Calu3 (cell line): Measurements from ENCODE around the gene TEX14. TPM values are rescaled to one million over a fixed set of nuclear protein-coding genes. Genes with fewer than 3 reads are reported as not detected.

Experiments
- BruUV-seq: library from RNA; stranded (reverse); fragments of 400-500 nt; replicated peaks from 2 replicates; lab custom pipeline; 2021; lab: Mats Ljungman, UMichigan
- CTCF ChIA-PET: fragments of 300-600 bp; sonication (Branson Sonifier 250); formaldehyde crosslinking; loops from one replicate; lab custom pipeline; 2022; ENCODE audit warnings: antibody characterized with exemption; lab: Charles Lee
- DNase-seq: peaks from one replicate; pipeline ENCODE4 v3.0.0; 2022
- H3K27ac Mint-ChIP-seq: one replicate; pipeline ENCODE4 v1.8.0; 2022; ENCODE audit warnings: mixed read lengths; ENCODE audit not compliant: unreplicated experiment
- H3K27me3 Mint-ChIP-seq: one replicate; pipeline ENCODE4 v1.8.0; 2022; ENCODE audit warnings: mixed read lengths; ENCODE audit not compliant: unreplicated experiment
- H3K36me3 Mint-ChIP-seq: one replicate; pipeline ENCODE4 v1.8.0; 2022; ENCODE audit warnings: mild to moderate bottlenecking, moderate library complexity, mixed read lengths; ENCODE audit not compliant: insufficient read depth, unreplicated experiment
- H3K4me1 Mint-ChIP-seq: one replicate; pipeline ENCODE4 v1.8.0; 2022; ENCODE audit warnings: mild to moderate bottlenecking, low read depth, mixed read lengths; ENCODE audit not compliant: unreplicated experiment
- H3K4me3 Mint-ChIP-seq: one replicate; pipeline ENCODE4 v1.8.0; 2022; ENCODE audit warnings: mild to moderate bottlenecking, low read depth, moderate library complexity, mixed read lengths; ENCODE audit not compliant: unreplicated experiment
- H3K9me3 Mint-ChIP-seq: one replicate; pipeline ENCODE4 v1.8.0; 2022; ENCODE audit warnings: low read depth, mixed read lengths; ENCODE audit not compliant: unreplicated experiment
- intact Hi-C: fragments of 100-400 bp; cut with micrococcal nuclease; formaldehyde crosslinking; loops from one replicate; pipeline ENCODE4 v1.10.0; 2022; ENCODE audit not compliant: unreplicated experiment
- total RNA-seq: library from RNA; stranded (reverse); gene quantifications from 2 replicates; pipeline ENCODE4 v1.2.3, GENCODE V29; 2022
- TF ChIP-seq, protein P1 (sequence below): fragments of 200-600 bp; IDR thresholded peaks from one replicate; pipeline ENCODE4 v1.8.0; 2022; ENCODE audit warnings: antibody characterized with exemption; ENCODE audit not compliant: unreplicated experiment

Gene TEX14
- total RNA-seq, 1 experiment from 2014 or later: 0.07 TPM

DNA sequence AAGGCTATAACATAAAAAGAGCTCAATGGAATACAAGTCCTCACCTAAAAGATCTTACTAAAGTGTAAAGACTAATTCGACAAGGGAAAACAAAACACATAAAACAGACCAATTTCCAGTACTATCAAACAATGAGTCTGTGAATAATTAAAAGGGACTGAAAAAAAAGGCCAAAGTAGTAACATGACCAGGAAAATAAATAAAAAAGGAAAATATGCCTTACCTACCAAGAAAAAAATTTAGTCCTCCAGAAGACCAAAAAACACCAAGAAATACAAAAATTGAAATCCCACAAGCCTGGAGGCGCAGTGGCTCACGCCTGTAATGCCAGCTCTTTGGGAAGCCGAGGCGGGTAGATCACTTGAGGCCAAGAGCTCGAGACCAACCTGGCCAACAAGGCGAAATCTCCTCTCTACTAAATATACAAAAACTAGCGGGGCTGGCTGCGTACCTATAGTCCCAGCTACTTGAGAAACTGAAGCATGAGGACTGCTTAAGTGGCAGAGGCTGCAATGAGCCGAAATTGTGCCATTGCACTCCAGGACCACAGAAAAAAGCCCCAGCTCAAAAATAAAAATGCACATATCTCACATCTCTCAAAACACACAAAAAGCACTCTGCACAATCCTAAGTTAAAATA, 60.8 kb downstream of the TEX14 start:
- no peak overlapping the region for H3K27ac Mint-ChIP-seq
- H3K36me3 Mint-ChIP-seq: peaks cover 5% of the 10 kb centered on the region
- DNase-seq: peak; percentile 4
- H3K4me3 Mint-ChIP-seq: no peak overlapping the region
- H3K9me3 Mint-ChIP-seq: no peaks in the 10 kb centered on the region
- TF ChIP-seq, protein P1, sequence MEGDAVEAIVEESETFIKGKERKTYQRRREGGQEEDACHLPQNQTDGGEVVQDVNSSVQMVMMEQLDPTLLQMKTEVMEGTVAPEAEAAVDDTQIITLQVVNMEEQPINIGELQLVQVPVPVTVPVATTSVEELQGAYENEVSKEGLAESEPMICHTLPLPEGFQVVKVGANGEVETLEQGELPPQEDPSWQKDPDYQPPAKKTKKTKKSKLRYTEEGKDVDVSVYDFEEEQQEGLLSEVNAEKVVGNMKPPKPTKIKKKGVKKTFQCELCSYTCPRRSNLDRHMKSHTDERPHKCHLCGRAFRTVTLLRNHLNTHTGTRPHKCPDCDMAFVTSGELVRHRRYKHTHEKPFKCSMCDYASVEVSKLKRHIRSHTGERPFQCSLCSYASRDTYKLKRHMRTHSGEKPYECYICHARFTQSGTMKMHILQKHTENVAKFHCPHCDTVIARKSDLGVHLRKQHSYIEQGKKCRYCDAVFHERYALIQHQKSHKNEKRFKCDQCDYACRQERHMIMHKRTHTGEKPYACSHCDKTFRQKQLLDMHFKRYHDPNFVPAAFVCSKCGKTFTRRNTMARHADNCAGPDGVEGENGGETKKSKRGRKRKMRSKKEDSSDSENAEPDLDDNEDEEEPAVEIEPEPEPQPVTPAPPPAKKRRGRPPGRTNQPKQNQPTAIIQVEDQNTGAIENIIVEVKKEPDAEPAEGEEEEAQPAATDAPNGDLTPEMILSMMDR: no peak
- intact Hi-C loops: loop anchor here (5.0 kb wide), 1 partner anchor 114 kb away; no protein-coding TSS in a partner anchor
- H3K27me3 Mint-ChIP-seq: no peaks in the 10 kb centered on the region
- no peaks in the 10 kb centered on the region for H3K4me1 Mint-ChIP-seq
- BruUV-seq: no TSS peak
- CTCF ChIA-PET: interaction anchor here (0.7 to 1.3 kb wide), 3 partner anchors 61 to 112 kb away, joined by 3 to 4 read pairs (median 3); partner anchors contain the start of genes RAD51C and TEX14

DNA sequence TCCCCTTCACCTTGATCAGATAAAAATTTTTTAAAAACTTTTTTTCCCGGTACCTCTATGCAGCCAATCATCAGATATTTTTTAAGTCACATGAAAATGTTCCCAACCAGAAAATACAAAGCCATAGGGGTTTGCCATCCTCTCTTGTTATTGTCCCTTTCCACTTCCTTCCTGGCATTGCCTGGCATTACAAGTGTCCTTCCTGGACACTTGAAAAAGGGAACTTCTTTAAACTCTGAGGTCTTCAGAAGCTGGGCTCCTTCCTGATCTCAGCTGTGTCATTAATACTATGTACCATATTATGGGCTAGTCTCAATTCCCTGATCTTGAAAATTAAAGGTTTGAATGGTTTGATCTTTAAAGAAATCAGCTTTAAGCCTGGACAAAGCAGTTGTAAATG, 64.9 kb downstream of the TEX14 start:
- Mint-ChIP-seq H3K36me3 (no peaks in the 10 kb centered on the region), H3K27ac (no peak overlapping the region), H3K9me3 (no peaks in the 10 kb centered on the region), H3K27me3 (no peaks in the 10 kb centered on the region), H3K4me1 (no peaks in the 10 kb centered on the region), H3K4me3 (no peak overlapping the region)
- DNase-seq: no peak
- BruUV-seq: no TSS peak
- intact Hi-C loops: no loop called here
- CTCF ChIA-PET: no interaction called here
- TF ChIP-seq, protein P1: no peak

DNA sequence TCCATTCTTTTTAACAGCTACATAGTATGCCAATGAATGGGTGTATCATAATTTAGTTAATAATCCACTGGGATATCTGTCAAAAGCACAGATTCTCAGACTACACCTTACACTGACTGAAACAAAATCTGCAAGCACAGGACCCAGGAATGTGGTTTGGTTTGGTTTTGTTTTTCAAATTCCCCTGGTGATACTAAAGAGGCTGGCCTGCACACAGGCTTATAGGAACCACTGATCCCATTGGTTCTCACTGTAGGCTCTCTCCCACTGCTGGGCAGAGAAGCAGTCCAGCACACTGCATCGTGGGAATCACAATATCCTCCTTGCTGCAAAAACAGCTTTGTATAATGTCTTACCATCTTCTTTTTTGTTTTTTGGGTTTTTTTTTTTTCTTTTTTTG, 67.1 kb downstream of the TEX14 start:
- H3K4me1 Mint-ChIP-seq: no peaks in the 10 kb centered on the region
- intact Hi-C loops: no loop called here
- peaks cover 2% of the 10 kb centered on the region for H3K27me3 Mint-ChIP-seq
- H3K27ac Mint-ChIP-seq: no peak overlapping the region
- BruUV-seq: no TSS peak
- no peak overlapping the region for H3K4me3 Mint-ChIP-seq
- H3K9me3 Mint-ChIP-seq: no peaks in the 10 kb centered on the region
- H3K36me3 Mint-ChIP-seq: no peaks in the 10 kb centered on the region
- CTCF ChIA-PET: no interaction called here
- no peak for DNase-seq
- TF ChIP-seq, protein P1: no peak

DNA sequence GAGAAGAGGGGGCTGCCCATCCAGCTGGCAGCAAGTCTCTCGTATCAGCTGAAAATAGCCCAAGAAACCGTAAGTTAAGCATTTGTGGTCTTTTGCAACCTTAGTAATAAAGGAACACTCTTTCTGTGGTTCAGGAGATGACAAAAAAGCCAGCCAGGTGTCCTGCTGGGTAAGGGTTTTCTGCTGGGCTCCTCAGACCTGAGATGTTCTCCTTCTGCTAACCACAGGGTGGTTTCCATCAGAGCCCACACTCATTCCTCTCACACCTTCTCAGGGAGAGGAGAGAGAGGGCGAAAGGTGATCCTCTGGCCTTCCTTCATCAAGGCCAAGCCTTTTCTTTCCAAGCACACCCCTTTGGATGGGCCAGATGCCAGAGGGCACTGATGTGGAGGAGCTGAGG, 70.7 kb downstream of the TEX14 start:
- H3K27me3 Mint-ChIP-seq: peaks cover 8% of the 10 kb centered on the region
- no peaks in the 10 kb centered on the region for H3K36me3 Mint-ChIP-seq
- no peaks in the 10 kb centered on the region for H3K9me3 Mint-ChIP-seq
- intact Hi-C loops: no loop called here
- no peaks in the 10 kb centered on the region for H3K4me1 Mint-ChIP-seq
- DNase-seq: no peak
- TF ChIP-seq, protein P1: no peak
- BruUV-seq: no TSS peak
- no peak overlapping the region for H3K4me3 Mint-ChIP-seq
- no peak overlapping the region for H3K27ac Mint-ChIP-seq
- CTCF ChIA-PET: no interaction called here
